ENCODE results near the gene E2F4.

Gene E2F4

GRCh38 chr16:67228905-67229304 is 37.0 kb downstream of the E2F4 start:
- no peak for DNase-seq (ENCODE audit: extremely low spot score, insufficient read length, low read depth)

GRCh38 chr16:67229906-67230808 is 38.2 kb downstream of the E2F4 start:
- no peak for DNase-seq (ENCODE audit: extremely low spot score, insufficient read length, low read depth)
- FAIRE-seq: no peak

More at GRCh38 chr16:67228905-67229304, 37.0 kb downstream of the E2F4 start:
- FAIRE-seq: no peak

GRCh38 chr16:67230809-67231660 is 39.1 kb downstream of the E2F4 start:
- no peak for FAIRE-seq
- no peak for DNase-seq (ENCODE audit: extremely low spot score, insufficient read length, low read depth)

- FAIRE-seq (no peak), DNase-seq (ENCODE audit: extremely low spot score, insufficient read length, low read depth) (no peak)
Measured at GRCh38 chr16:67233596-67233995, 41.6 kb downstream of the E2F4 start.

GRCh38 chr16:67234180-67234597 is 42.2 kb downstream of the E2F4 start:
- DNase-seq (ENCODE audit: extremely low spot score, insufficient read length, low read depth) (no peak), FAIRE-seq (no peak)

- FAIRE-seq: no peak
- no peak for DNase-seq (ENCODE audit: extremely low spot score, insufficient read length, low read depth)
Measured at GRCh38 chr16:67235816-67236562, 44.0 kb downstream of the E2F4 start.

- DNase-seq (ENCODE audit: extremely low spot score, insufficient read length, low read depth): peak; percentile 58
- peak; percentile 73 for FAIRE-seq
Measured at GRCh38 chr16:67236563-67237395, 44.8 kb downstream of the E2F4 start.

- no peak for DNase-seq (ENCODE audit: extremely low spot score, insufficient read length, low read depth)
Measured at GRCh38 chr16:67237396-67238277, 45.7 kb downstream of the E2F4 start.

GRCh38 chr16:67238278-67238575 is 46.3 kb downstream of the E2F4 start:
- DNase-seq (ENCODE audit: extremely low spot score, insufficient read length, low read depth) (no peak), FAIRE-seq (no peak)

More at GRCh38 chr16:67237396-67238277, 45.7 kb downstream of the E2F4 start:
- FAIRE-seq: no peak

GRCh38 chr16:67238806-67239470 is 47.0 kb downstream of the E2F4 start:
- no peak for DNase-seq (ENCODE audit: extremely low spot score, insufficient read length, low read depth)

GRCh38 chr16:67240506-67240905 is 48.6 kb downstream of the E2F4 start:
- FAIRE-seq: no peak
- DNase-seq (ENCODE audit: extremely low spot score, insufficient read length, low read depth): no peak

More at GRCh38 chr16:67238806-67239470, 47.0 kb downstream of the E2F4 start:
- no peak for FAIRE-seq

- FAIRE-seq: no peak
- DNase-seq (ENCODE audit: extremely low spot score, insufficient read length, low read depth): no peak
Measured at GRCh38 chr16:67241008-67241900, 49.3 kb downstream of the E2F4 start.

GRCh38 chr16:67242138-67242730 is 50.3 kb downstream of the E2F4 start:
- DNase-seq (ENCODE audit: extremely low spot score, insufficient read length, low read depth) (no peak), FAIRE-seq (no peak)

GRCh38 chr16:67243481-67243880 is 51.5 kb downstream of the E2F4 start:
- FAIRE-seq: no peak

GRCh38 chr16:67244387-67245185 is 52.6 kb downstream of the E2F4 start:
- peak; percentile 97 for FAIRE-seq
- peak; percentile 75 for DNase-seq (ENCODE audit: extremely low spot score, insufficient read length, low read depth)

More at GRCh38 chr16:67243481-67243880, 51.5 kb downstream of the E2F4 start:
- DNase-seq (ENCODE audit: extremely low spot score, insufficient read length, low read depth): no peak

- DNase-seq (ENCODE audit: extremely low spot score, insufficient read length, low read depth) (no peak), FAIRE-seq (no peak)
Measured at GRCh38 chr16:67245186-67245585, 53.2 kb downstream of the E2F4 start.
